ENCODE data around the gene TUBB4B.

Gene TUBB4B

GRCh38 chr9:137270929-137271695 is 30.0 kb downstream of the TUBB4B start:
- TF ChIP-seq TAF1 (IDR thresholded peaks at IDR 0.05; ENCODE audit: borderline replicate concordance, insufficient read depth, low read length), result no peak
- TF ChIP-seq REST (IDR thresholded peaks at IDR 0.05; ENCODE audit: insufficient read depth in 1 of 2, low read depth in 2 of 2, low read length in 2 of 2), result no peak
- no peak for TF ChIP-seq POLR2AphosphoS5 (IDR thresholded peaks at IDR 0.05; ENCODE audit: low read depth, low read length)
- TF ChIP-seq FOXP2 (optimal IDR thresholded peaks at IDR 0.05; ENCODE audit: borderline replicate concordance, extremely low read depth, extremely low read length, insufficient read depth), result no peak
- no peak for TF ChIP-seq SIN3A (IDR thresholded peaks at IDR 0.05; ENCODE audit: borderline replicate concordance, insufficient read depth, low read length)

- TF ChIP-seq REST (IDR thresholded peaks at IDR 0.05; ENCODE audit: insufficient read depth in 1 of 2, low read depth in 2 of 2, low read length in 2 of 2), result no peak
- TF ChIP-seq SIN3A (IDR thresholded peaks at IDR 0.05; ENCODE audit: borderline replicate concordance, insufficient read depth, low read length), result no peak
- TF ChIP-seq POLR2AphosphoS5 (IDR thresholded peaks at IDR 0.05; ENCODE audit: low read depth, low read length), result no peak
- no peak for TF ChIP-seq TAF1 (IDR thresholded peaks at IDR 0.05; ENCODE audit: borderline replicate concordance, insufficient read depth, low read length)
- TF ChIP-seq FOXP2 (optimal IDR thresholded peaks at IDR 0.05; ENCODE audit: borderline replicate concordance, extremely low read depth, extremely low read length, insufficient read depth), result no peak
These were observed 30.6 kb downstream of the TUBB4B start for GRCh38 chr9:137271696-137272076.

GRCh38 chr9:137272241-137273094 is 31.4 kb downstream of the TUBB4B start:
- TF ChIP-seq POLR2AphosphoS5 (IDR thresholded peaks at IDR 0.05; ENCODE audit: low read depth, low read length), result no peak
- TF ChIP-seq REST (IDR thresholded peaks at IDR 0.05; ENCODE audit: insufficient read depth in 1 of 2, low read depth in 2 of 2, low read length in 2 of 2), result no peak
- no peak for TF ChIP-seq TAF1 (IDR thresholded peaks at IDR 0.05; ENCODE audit: borderline replicate concordance, insufficient read depth, low read length)
- TF ChIP-seq FOXP2 (optimal IDR thresholded peaks at IDR 0.05; ENCODE audit: borderline replicate concordance, extremely low read depth, extremely low read length, insufficient read depth), result no peak
- TF ChIP-seq SIN3A (IDR thresholded peaks at IDR 0.05; ENCODE audit: borderline replicate concordance, insufficient read depth, low read length), result no peak

- TF ChIP-seq SIN3A (IDR thresholded peaks at IDR 0.05; ENCODE audit: borderline replicate concordance, insufficient read depth, low read length) (no peak), TAF1 (IDR thresholded peaks at IDR 0.05; ENCODE audit: borderline replicate concordance, insufficient read depth, low read length) (no peak), REST (IDR thresholded peaks at IDR 0.05; ENCODE audit: insufficient read depth in 1 of 2, low read depth in 2 of 2, low read length in 2 of 2) (no peak), FOXP2 (optimal IDR thresholded peaks at IDR 0.05; ENCODE audit: borderline replicate concordance, extremely low read depth, extremely low read length, insufficient read depth) (no peak), POLR2AphosphoS5 (IDR thresholded peaks at IDR 0.05; ENCODE audit: low read depth, low read length) (no peak)
These were observed 32.0 kb downstream of the TUBB4B start for GRCh38 chr9:137273095-137273490.

Data from PFSK-1 (cell line).